GM20431 (cell line): ENCODE results near the gene SIGLEC5.

Experiments
- in situ Hi-C: fragments of 300-500 bp; cut with MseI, MboI; formaldehyde crosslinking; loops from one replicate; pipeline ENCODE4 v1.15.0; 2020; ENCODE audit warnings: low sequenced_read_pairs; ENCODE audit not compliant: unreplicated experiment

The SIGLEC5 gene

DNA sequence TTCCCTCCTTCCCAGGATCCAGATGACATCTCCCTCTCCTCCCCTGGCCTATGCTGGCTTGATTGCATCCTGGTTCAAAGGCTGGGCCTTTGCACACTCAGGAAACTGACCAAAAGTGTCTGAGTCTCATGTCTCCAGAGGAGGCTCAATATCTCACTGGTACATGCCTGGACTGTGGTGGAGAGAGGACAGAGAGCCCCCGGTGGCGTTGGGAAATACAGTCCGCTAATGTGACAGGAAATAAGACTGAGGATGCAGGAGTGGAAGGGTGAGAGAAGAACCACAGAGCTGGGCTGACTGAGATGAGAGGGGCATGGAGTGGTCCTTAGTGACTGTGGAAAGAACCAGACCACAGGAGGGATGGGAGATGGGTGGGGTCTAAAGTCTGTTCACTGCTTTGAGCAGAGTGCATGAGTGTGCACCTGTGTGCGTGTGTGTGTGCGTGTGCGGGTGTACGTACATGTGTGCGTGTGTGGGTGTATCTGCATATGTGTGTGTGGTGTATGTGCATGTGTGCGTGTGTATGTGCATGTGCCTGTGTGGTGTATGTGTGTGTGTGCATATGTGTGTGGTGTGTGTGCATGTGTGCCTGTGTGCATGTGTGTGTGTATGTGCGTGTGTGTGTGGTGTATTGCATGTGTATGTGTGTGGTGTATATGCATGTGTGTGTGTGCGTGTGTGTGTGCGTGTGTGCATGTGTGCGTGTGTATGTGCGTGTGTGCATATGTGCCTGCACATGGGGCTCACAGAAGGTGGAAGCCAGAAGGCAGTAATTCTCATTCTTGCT is 1.9 kb downstream of the SIGLEC5 start:
- in situ Hi-C loops = no loop called here

DNA sequence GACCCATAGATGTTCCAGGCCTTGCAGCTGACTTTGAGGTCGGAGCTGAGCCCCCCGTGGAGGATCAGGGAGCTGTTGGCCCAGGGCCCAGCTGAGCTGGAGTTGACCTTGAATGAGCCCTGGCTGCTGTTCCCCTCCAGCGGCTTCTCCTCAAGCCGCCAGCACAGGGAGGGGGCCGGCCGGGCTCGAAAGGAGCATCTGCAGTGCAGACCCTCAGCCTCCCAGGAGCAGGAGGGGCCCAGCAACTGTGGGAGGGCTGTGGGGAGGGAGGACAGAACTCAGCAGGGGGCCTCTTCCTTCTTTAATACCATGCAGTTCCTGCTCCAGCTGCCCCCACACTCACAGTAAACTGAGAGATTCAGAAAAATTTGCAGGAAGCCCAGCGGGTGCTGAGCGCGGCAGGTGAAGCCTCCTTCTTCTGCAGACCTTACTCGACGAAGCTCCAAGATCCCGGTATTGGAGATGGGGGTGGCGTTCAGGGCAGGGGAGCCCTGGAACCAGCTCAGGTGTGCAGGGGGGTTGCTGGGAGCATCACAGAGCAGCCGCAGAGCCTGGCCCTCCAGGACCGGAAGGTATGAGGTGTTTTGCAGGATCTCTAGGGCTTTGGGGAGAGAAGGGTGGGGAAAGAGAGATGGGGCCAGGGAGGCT is 2.6 kb downstream of the SIGLEC5 start:
- in situ Hi-C loops = no loop called here

GRCh38 chr19:51626675-51627074 is 3.5 kb downstream of the SIGLEC5 start:
- in situ Hi-C loops = no loop called here

DNA sequence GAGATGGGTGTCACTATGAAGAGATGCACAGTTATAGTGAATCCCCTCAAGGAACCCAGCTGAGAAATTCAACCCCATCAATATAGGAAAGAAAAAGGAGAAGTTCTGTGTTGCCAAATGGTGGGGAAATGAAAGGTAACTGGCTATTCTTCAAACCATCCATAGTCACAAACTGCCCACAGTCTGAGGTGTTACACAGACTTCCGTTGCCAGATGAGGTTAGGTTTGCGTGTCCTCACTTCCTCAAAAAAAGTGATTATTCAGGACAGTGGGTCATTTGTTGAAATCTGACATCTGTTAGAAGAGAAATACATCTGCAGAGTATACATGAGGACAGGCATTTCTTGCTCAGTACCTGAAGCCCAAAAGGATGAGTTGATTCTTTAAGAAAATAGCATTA is 9.0 kb downstream of the SIGLEC5 start:
- in situ Hi-C loops = no loop called here

- in situ Hi-C loops = no loop called here
These were observed 14.2 kb downstream of the SIGLEC5 start for GRCh38 chr19:51615991-51616390.

DNA sequence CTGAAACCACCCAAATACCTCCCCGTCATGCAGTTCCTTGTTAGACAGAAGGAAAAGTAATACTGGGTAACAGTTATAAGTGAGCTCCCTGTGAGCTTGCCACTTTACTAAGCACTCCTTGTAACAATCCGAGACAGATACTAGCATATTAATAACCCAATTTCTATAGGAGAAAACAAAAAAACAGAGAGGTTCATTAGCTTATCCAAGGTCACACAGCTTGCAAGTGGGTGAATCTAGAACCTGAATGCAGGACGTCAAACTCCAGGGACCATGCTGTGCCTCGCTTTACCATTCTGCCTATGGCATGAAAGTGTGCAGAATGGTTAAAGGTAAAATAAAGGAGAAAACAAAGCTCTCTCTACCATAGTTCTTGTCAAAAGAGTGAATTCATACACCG is 15.4 kb downstream of the SIGLEC5 start:
- in situ Hi-C loops = no loop called here

GRCh38 chr19:51610576-51610975 is 19.6 kb downstream of the SIGLEC5 start:
- in situ Hi-C loops = no loop called here

DNA sequence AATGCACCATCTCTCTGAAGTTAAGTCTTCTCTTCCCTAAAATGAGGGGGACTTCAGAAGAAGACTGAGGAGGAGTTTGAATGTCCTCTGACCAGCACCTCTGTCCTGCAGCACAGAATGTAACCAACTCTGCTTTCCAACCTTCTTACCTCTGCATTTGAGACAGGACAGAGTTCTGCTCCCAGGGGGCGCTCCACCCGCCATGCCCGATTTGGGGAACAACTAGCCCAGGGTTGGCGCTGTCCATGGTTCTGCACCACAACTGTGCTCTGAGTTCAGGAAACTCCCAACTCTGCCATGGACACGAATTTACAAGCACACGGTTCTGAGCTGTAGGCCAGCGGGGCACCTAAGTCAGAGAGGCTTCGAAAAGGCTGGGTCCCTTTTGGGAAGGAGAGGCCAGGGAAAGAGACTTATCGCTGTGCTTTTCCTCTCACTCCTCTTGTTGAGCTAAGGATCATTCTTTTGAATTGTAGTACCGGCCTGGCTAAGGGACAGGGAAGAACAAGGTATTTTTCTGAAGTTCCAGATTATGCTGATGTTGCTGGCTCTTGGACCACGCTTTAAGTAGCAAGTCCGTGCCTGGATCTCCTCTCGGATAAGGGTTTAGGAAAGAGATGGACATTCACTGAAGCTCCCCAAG is 22.2 kb downstream of the SIGLEC5 start:
- in situ Hi-C loops = no loop called here

DNA sequence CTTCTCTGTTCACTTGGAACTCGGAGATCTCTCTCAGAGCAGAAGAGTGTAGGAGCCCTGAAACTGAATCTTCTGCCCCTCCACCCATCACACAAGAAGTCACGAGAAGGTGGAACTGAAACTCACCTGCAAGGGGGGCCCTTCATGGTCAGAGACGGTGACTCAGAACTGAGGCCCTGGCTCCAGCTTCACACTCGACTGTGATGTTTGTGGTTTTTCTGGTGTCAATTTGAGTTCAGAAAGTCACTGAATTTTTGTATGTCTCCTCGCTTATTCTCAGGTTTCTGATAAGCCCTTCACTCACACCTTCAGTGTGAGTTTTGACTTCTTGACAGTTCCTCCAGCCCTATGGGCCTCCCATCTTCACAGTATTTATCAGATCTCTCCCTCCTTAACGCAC is 23.1 kb downstream of the SIGLEC5 start:
- in situ Hi-C loops = no loop called here

DNA sequence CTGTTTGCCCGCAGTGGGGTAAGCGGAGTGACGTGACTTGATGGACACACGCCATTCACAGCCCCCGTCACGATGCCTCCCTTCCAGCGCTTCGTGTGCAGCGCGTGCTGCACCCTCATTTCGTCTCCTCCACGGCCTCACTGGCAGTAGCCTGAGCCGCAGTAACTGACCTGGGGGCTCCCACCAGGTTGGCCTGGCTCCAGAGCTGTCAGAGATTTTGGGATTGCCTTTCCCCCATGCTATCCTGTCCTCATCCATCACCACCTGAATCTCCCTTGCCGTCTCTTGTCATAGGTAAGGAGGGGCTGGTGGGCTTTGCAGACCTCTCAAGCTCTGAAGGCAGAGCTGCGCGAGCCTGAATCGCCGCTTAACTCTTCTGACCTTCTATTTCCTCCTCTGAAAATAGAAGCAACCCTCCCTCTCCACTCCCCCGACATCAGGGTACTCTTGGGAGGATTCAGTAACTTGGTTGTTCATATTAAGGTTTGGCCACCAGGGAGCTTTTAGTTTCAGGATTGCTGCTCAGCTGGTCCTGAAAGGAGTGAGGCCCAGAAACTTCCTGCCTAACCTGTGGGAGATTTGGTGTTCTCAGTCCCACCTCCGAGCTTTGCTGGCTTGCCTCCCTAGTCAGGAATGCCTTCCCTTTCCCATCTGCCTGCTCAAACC is 27.9 kb downstream of the SIGLEC5 start:
- in situ Hi-C loops = no loop called here

GRCh38 chr19:51600940-51601580 is 29.1 kb downstream of the SIGLEC5 start:
- in situ Hi-C loops = no loop called here

DNA sequence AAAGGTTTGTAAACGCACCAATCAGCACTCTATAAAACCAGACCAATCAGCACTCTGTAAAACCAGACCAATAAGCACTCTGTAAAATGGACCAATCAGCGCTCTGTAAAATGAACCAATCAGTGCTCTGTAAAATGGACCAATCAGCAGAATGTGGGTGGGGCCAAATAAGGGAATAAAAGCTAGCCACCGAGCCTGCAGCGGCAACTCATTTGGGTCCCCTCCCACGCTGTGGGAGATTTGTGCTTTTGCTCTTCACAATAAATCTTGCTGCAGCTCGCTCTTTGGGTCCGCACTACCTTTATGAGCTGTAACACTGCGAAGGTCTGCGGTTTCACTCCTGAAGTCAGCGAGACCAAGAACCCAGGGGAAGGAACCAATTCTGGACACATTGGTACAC is 31.1 kb downstream of the SIGLEC5 start:
- in situ Hi-C loops = no loop called here

DNA sequence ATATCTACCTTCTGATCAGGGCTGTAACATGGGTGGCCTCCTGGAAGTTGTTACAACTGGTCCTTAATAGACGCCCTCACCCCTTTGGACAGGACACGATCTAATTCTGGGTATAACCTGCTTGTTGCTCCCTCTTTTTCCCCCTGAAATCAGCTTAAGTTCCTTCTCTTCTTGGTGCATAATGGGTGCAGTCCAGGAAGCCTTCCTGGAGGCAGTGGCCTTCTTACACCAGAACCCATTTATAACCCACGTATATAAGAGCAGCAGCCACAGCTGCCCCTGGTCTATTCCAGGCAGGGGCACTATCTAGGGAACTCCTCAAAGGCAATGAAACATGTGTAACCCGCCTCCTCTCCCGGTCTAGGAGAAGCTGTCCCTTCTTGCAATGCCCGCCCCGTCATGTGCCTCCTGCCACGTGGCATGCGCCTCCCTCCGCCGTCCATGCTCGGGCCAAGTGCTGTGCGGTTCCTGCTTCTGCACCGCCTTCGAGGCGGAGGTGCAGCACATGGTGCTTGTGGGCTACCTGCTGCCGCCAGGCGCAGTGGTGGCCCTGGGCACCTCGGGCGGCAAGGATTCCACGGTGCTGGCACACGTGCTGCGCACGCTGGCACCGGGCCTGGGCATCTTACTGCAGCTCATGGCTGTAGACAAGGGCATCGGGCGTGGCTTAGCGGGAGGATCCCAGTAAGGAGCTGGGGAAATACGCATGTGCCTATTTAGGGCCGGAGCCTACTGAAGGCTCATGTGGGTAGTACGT is 31.9 kb downstream of the SIGLEC5 start:
- in situ Hi-C loops = no loop called here

DNA sequence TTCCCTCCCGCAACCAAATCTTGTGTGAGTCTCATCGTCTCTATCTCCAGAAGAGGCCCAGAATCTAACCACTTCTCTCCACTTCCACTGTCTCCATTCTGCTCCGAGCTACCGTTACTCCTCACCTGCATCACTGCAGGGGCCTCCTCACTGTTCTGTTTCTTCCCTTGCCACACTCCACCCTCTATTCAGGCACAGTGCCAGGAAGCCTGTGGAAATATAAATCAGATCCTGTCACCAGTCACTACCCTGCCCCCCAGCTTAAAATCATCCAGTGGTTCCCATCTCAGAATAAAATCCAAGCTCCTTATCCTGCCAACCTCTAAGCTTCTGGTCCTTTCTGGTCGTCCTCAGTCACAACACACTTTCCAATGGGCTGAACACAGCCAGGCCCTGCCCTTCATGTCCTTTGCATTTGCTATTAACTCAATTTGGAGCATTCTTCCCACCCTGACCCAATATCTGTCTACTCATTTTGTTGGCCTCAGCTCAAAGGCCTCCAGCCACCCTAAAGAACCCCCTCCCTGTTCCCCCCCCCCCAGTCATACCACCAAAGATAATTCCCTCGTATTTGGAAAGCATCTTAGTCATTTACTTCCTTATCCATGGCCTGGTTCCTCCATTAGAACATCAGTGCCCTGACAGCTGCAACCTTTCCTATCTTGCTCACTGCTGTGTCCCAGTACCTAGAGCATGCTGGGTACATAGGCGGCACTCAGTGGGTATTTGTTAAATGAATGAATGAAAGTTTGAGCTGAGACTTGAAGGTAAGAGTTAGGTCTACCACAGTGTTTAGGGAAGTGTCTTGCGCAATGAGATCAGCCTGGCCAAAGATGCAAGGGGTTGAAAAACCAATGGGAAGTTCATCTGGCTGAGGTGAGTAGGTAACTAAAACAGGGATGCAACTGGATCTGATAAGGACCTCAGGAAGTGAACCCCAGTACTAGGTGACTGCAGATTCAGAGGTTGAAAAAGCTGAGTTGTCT is 34.7 kb downstream of the SIGLEC5 start:
- in situ Hi-C loops = no loop called here

DNA sequence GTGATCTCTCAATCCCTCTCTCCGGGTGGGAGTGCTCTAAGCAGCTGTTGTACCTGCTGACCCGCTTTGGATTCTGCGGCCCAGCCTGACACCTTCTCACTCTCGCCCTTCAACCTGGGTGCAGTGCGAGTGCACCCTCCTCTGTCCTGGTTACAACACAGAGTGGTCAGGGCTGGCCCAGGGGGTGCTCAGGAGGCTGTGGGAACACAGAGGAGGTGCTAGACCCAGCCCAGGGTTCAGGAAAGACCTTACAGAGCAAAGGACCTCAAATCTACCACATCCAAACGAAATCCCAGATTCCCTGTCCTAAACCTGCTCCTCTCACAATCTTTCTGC is 35.5 kb downstream of the SIGLEC5 start:
- in situ Hi-C loops = no loop called here

GRCh38 chr19:51593969-51594773 is 36.0 kb downstream of the SIGLEC5 start:
- in situ Hi-C loops = no loop called here

DNA sequence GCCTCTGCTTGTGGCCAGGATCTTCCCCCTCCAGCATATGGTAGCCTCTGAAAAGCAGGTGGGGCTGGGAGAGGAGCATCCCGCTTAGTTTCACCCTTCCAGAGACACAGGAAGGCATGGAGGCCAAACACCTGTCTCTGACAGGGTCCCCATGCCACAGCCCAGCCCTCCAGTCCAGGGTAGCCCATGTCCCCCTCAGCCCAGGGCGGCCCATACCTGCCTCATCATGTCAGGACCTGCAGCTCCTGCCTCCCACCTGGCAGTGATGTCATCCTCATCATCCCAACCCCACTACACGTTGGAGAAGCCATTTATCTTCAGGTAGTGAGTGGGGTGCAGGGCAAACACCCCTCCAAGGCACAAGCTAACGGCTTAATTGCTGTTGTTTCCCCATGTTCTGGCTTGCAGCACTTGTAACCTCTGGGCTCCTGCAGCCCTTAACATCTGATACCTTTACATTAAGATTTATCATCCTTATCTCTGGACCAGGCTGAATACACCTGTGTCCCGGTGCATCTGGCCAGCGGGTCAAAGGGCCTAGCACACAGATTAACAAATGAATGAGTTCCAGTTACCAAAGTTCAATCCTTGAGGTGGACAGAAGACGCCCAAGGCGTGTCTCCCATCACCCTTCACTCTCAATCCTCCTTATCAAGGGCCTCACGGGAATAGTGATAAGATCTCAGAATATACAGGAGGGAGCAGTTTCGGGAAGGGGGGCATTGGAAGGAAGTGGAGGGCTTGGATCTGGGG is 36.9 kb downstream of the SIGLEC5 start:
- in situ Hi-C loops = no loop called here
